ENCODE measurements around the gene PKD2L1. TPM values are rescaled to one million over a fixed set of nuclear protein-coding genes. Genes with fewer than 3 reads are reported as not detected.

PKD2L1 gene
- total RNA-seq, 1 donor from 2014 or later = 0.62 TPM

DNA sequence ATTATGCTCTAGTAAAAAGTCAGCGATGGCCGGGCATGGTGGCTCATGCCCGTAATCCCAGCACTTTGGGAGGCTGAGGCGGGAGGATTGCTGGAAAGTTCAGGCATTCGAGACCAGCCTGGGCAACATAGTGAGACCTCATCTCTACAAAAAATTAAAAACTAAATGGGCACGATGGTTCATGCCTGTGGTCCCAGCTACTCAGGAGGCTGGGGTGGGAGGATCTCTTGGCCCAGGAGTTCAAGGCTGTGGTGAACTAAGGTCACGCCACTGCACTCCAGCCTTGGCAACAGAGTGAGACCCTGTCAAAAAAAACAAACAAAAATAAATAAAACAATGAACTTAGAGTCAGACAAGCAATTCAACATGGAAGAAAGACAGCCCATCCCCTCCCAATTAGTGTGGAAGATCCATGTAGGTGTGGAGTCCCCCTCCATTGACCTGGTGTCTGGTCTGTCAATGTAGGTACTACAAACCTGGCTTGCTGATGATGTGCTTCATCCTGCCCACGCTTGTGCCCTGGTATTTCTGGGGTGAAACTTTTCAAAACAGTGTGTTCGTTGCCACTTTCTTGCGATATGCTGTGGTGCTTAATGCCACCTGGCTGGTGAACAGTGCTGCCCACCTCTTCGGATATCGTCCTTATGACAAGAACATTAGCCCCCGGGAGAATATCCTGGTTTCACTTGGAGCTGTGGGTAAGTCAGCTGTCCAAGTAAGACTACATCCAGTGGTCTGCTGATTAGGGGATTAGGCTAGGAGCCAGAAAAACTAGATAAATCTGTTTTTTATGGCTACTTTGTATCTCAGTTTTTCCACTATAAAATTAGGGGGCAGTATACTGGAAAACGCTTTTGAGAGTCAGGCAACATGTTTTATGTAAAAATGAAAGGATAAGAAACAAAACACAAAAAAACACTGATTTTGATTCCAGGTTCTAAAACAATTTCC lies 26.3 kb upstream of the PKD2L1 start:
- DNase-seq = no peak

DNA sequence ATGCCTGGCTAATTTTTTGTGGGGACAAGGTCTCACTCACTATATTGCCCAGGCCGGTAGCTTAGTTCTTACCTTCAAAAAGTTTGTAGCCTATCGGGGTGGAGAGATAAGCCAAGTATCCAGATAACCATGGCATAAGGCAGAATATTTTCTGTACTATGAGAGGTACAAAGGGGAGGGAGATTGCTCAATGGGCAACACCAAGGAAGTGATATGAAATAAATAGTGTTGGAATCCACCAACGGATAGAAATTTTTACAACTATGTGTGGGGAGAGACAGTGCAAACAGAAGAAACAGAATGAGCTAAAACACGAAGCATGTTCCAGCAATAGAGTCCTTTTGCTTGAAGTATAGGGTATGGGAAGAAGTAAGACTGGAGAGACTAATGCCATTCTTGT lies 25.1 kb upstream of the PKD2L1 start:
- no peak for DNase-seq

DNA sequence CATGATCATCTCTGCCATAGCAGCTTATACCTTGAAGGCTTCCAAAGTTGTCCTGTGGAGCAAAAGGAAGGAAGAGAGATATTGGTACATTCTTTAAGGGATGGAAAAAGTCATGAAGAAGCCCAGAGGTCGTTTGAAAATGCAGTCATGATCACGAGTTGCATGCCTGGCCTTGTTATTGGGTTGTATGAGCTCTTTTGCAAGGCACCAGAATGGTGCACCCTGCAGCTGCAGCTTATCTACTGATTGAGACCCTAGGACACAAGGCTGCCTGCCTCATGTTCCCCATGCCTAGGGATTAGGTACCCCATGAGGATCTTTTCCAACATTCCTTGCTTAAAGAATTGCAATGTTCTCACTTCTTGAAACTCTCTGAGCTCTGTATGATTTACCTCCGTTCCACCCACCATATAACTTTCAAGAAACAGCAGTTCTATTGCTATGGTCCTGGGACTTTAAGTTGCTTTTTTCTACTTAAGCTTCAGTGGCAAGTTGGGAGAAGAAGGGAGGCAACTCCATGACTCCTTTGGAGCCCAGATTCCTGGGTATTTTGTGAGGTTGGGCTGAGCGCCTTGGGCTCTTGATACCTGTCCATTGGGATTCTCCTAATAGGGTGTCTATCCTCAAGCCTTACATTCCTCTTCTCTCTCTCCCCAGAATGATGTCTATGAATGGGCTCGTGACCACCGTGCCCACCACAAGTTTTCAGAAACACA lies 23.9 kb upstream of the PKD2L1 start:
- DNase-seq = no peak

DNA sequence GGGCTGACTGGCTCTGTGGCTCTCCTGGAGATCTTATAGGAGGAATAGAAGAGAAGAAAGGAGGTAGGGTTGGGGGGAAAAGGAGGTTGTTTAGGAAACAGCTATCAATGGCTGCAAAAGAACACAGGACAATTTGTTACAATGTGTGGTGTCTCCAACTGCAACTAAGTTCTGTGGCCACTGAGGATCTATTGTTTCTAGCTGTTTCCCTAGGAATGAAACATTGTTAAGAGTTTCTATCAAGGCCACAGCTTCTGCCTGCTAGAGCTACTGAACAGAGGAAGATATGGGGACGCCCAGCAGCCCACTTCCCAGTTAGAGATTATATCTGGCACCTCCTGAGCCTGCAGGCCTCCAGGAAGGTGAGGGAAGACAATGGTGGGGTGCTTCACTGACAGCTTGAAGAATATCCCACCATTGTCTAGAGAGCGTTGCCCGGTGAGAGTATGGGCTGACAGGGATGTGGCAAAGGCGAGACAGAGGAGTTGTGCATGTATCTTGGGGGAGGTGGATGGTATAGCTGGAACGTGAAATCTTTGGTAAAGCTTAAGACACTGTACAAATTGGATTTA lies 21.0 kb upstream of the PKD2L1 start:
- no peak for DNase-seq

GRCh38 chr10:100349672-100350071 lies 19.6 kb upstream of the PKD2L1 start:
- DNase-seq = no peak

DNA sequence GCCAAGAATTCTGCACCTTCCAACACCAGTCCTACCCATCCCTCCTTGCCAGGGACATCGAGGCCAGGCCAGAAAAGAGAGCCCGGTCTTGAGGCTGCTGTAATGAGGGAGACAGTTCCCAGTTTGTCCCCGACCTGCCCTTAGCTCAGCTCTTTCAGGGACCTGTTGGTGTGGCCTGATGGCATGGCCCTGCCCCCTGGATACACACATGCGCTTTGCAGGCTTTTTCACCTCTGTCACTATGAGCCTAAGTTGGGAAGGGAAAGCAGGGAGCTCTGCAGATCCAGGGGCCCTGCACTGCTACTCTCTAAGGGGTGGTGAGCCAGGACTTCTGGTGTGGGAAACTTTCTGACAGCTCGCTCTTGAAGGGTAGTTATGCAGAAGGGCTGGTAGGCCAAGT lies 19.1 kb upstream of the PKD2L1 start:
- no peak for DNase-seq

GRCh38 chr10:100348389-100348927 lies 18.4 kb upstream of the PKD2L1 start:
- no peak for DNase-seq

DNA sequence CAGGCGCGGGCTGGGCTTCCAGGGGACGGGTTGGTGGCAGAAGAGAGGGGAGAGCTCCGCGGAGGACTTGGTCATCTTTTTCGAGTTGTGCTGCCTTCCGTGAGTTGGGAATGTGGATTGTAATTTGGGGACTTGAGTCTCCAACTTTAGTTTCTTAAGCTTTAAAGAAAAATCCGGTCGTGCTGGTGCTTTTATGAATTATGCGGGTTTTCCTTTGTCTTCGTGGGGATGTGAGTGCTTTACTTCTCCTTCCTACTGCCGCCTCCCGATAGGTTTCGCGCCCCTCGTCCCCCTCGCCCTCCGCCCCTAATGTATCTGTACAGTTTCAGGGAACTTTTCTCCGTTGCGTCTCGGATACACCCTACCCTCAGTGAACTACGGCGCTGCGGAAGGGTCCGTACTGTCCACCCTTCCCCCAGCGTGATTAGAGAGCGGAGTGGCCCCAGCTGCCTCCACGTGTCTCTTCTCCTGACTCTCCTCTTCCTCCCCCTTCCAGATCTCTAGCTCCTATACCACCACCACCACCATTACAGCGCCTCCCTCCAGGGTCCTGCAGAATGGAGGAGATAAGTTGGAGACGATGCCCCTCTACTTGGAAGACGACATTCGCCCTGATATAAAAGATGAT lies 17.7 kb upstream of the PKD2L1 start:
- DNase-seq = no peak

- DNase-seq = peak; percentile 93
Observed at GRCh38 chr10:100346765-100347567, 16.9 kb upstream of the PKD2L1 start, which contains the start of gene SCD. SCD (plus strand) TSS chr10:100347233; CDS start chr10:100347505, 272 bp downstream.

GRCh38 chr10:100346351-100346764 lies 16.3 kb upstream of the PKD2L1 start:
- DNase-seq = peak; percentile 67

DNA sequence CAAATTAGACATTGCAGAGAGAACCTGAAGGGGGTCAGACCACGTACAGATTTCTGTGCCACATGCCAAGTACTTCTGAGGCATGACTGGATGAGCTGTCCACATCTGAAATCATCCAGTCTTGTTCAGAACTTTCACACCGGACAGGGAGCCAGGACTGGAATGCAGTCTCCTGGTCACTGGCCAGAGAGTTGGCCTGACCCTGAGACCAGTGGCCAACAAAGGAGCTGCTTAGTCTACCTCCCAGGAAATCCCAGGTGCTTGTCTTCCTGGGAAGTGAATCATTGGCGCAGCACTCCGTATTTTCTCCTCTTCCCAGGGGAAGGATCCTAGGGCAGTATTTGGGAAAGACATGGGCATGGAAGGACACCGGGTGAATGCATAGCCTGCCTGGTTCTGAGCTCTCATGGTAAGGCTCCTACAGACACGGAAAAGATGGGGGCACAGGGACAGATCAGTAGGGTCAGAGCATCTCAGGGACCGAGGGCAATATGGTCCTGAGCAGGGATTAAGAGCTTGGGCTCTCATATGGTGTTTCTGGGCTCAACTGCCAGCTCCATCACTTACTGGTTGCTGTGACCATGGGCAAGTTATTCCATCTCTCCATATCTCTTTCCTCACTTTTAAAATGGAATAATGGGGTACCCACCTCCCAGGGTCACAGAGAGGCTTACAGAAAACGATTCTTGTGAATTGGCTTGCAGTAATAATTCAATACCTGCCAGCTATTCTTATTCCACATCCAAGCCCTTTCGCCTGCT lies 15.7 kb upstream of the PKD2L1 start:
- DNase-seq = no peak

GRCh38 chr10:100344241-100344788 lies 14.3 kb upstream of the PKD2L1 start:
- DNase-seq = no peak

DNA sequence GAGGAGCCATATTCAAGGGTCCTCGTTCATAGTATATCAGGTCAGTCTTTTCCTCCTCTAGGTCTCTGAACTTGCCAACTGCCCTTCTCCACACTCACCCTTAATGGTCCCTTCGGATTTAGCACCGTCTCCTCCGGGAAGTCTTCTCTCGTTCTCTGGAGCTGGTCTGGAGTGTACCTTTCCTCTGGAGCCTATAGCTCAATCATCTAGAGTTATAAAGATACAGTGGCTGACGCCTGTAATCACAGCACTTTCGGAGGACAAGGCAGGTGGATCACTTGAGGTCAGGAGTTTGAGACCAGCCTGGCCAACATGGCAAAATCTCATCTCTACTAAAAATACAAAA lies 12.6 kb upstream of the PKD2L1 start:
- DNase-seq = no peak

DNA sequence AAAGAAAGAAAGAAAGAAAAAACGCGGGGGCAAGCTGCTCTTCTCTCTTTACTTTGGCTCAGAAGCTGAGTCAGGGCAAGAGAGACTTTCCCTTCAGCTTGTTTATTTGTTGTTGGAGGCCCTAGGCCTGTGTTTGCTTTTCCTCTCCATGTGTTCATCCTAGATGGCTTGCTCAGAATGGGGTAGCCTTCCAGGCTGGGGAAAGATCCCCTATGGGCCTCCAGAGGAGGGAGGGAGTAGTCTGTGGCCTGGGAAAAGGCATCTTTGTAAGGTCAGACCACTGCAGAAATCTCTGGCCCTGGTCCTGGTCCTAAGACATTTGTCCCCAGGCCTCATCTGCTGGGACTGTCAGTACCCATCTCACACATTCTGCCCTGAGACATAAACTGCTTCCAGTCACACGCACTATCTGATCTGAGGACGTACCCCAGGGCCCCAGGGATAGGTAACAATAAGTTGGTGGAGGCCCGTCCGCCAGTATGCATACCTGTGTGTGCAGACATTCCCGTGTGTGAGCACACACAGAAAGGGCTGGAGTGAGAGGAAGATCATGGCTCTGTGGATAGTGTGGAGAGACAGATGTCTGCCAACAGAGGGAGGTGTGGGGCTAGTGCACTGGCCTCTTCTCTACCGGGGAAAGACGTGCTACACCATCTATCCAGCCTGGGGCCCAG lies 12.1 kb upstream of the PKD2L1 start:
- DNase-seq = no peak

DNA sequence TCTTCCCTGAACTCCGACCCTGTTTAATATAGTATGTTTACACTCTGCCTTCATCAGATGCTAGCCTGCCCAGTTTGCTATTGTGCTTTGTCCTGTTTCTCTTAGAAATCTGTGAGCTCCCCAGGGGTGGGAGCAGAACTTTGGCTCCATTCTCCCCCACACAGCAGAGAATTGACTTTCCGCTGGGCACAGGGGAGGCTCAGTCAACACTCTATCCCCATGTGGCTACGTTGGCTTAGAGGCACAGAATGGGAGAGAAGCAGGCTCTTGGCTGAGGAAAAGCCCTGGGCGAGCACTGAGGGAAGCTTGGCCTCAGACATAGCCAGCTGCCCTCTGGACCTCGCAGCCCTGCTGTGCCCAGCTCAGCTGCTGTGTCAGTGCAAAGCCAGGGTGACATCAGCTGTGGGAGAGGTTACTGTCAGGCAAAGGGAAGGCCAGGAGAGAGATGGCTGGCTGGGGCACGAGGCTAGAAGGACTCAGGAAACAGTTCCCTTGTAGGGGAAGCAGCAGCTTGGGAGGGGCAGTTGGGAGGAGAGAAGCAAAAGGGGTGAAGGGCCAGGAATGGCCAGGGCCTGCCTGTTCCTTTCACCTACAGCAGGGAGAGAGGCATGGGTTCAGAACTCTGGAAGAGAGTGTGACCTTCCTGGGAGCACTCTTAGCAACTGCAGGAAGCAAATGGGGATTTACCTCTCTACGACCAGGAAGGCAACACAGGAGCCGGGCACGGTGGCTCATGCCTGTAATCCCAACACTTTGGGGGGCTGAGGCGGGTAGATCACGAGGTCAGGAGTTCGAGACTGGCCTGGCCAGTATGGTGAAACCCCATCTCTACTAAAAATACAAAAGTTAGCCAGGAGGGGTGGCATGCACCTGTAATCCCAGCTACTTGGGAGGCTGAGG lies 11.2 kb upstream of the PKD2L1 start:
- DNase-seq = peak; percentile 81

- no peak for DNase-seq
Observed at GRCh38 chr10:100339236-100339635, 9.2 kb upstream of the PKD2L1 start.

- peak; percentile 28 for DNase-seq
Observed at GRCh38 chr10:100338434-100339036, 8.5 kb upstream of the PKD2L1 start.

DNA sequence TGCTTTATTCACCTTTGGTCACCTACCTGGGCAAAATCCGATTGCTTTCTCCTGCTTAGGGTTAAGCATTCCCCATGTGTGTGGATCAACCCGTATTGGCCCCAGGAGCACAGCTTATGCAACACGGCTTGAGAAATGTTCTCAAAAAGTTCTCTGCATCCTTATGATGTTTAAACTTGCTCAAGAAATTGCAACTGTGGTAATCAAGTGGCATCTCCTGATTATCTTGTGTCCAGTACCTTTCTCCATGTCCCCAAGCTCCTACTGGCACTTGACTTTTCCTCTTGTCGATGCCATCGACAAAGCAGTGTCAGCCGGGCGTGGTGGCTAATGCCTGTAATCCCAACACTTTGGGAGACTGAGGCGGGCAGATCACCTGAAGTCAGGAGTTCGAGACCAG lies 4.7 kb upstream of the PKD2L1 start:
- DNase-seq = no peak

Data from occipital lobe (tissue), 2 donors.